ENCODE data around the gene TRNAU1AP. TPM values are rescaled to one million over a fixed set of nuclear protein-coding genes. Genes with fewer than 3 reads are reported as not detected.

The TRNAU1AP gene
- total RNA-seq (10.0 and 17.4 TPM in 2 replicates), polyA plus RNA-seq (18.8 and 19.1 TPM in 2 replicates)

DNA sequence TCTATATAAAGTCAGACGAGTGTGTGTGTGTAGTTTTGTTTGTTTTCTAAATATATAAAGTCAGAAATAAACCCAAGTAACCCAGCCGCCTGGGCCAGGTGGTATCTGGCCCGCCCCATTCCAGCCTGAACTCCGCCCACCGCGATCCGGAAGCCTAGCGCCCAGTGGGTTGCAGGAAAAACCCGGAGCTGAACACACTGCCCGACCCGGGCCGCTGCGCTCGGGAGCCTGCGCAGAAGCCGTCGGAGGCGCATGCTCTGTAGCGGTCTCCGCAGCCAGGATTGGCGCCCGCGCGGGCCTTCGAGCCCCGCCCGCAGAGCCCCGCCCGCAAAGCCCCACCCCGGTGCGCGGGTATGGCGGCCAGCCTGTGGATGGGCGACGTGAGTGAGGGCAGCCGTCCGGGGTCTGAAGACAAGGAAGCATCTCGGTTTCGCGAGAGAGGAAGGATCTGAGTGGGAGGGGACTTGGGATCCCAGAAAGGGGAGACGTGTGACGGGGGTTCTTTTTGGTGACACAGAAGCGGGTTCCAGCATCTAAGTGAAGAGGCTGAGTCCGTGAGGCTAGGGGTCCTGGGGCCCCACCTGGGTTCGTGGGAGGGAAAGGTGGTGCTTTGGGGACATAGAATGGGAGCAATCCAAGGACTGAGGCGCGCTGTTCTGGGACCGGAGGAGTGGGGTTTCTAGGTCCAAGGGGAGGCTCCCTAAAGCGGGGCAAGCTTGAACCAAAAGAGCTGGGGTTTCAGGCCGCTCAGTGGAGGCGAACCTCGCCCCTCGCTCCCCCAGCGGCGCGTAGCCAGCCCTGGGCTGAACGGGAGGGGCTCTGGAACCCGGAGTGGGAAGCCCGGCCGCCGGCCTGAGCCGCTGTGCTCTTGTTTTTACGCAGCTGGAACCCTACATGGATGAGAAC, at the start of gene TRNAU1AP:
Gene TRNAU1AP (plus strand): TSS at position 328 of the 906 bp plus-strand sequence. CDS start 26 bp downstream, at position 354.
- H3K36me3 ChIP-seq (replicated peaks; ENCODE audit: insufficient read depth, low read depth): no peaks in the 10 kb centered on the region
- DNase-seq (ENCODE audit: low spot score): peak; percentile 98
- peak within 1 kb of the TSS; percentile 92 for H3K4me2 ChIP-seq
- no peak for TF ChIP-seq EZH2 (IDR thresholded peaks at IDR 0.05; ENCODE audit: borderline replicate concordance)
- TF ChIP-seq CTCF (IDR thresholded peaks at IDR 0.05; ENCODE audit: poor library complexity): peak; percentile 0
- TF ChIP-seq EZH2phosphoT487 (IDR thresholded peaks at IDR 0.05; ENCODE audit: low read depth, severe bottlenecking, unreplicated experiment): no peak
- no peaks in the 10 kb centered on the region for H3K27me3 ChIP-seq
- WGBS (ENCODE audit: low lambda C conversion rate, missing lambda C conversion rate): under 1% methylated on average over 48 of the region's 63 CpGs
- H4K20me1 ChIP-seq (ENCODE audit: insufficient read depth, poor library complexity, severe bottlenecking): no peaks in the 10 kb centered on the region
- H3K4me3 ChIP-seq: peak within 1 kb of the TSS; percentile 47
- no peaks in the 10 kb centered on the region for H3K9me3 ChIP-seq (ENCODE audit: low read depth)
- H2AFZ ChIP-seq: peak within 1 kb of the TSS; percentile 81
- H3K9me2 ChIP-seq (replicated peaks; ENCODE audit: insufficient read depth): no peaks in the 10 kb centered on the region
- peaks cover 6% of the 10 kb centered on the region for H3K4me1 ChIP-seq (ENCODE audit: insufficient read depth)
- peak within 1 kb of the TSS; percentile 73 for H3K27ac ChIP-seq
- H3K79me2 ChIP-seq: peaks cover 6% of the 10 kb centered on the region

GRCh38 chr1:28503117-28503516, 49.8 kb upstream of the TRNAU1AP start:
- Histone ChIP-seq H3K9me3 (ENCODE audit: low read depth) (no peaks in the 10 kb centered on the region), H2AFZ (no peak overlapping the region), H3K36me3 (replicated peaks; ENCODE audit: insufficient read depth, low read depth) (peaks cover 4% of the 10 kb centered on the region), H3K9me2 (replicated peaks; ENCODE audit: insufficient read depth) (no peaks in the 10 kb centered on the region), H3K27ac (peak overlapping the region; percentile 90), H3K4me2 (no peak overlapping the region), H3K79me2 (peaks cover 21% of the 10 kb centered on the region), H4K20me1 (ENCODE audit: insufficient read depth, poor library complexity, severe bottlenecking) (peaks cover 14% of the 10 kb centered on the region), H3K4me1 (ENCODE audit: insufficient read depth) (peaks cover 5% of the 10 kb centered on the region), H3K27me3 (no peaks in the 10 kb centered on the region), H3K4me3 (no peak overlapping the region)
- peak; percentile 43 for DNase-seq (ENCODE audit: low spot score)
- TF ChIP-seq CTCF (IDR thresholded peaks at IDR 0.05; ENCODE audit: poor library complexity) (no peak), EZH2 (IDR thresholded peaks at IDR 0.05; ENCODE audit: borderline replicate concordance) (no peak), EZH2phosphoT487 (IDR thresholded peaks at IDR 0.05; ENCODE audit: low read depth, severe bottlenecking, unreplicated experiment) (no peak)
- WGBS (ENCODE audit: low lambda C conversion rate, missing lambda C conversion rate): 63% methylated on average over 3 of the region's 3 CpGs

DNA sequence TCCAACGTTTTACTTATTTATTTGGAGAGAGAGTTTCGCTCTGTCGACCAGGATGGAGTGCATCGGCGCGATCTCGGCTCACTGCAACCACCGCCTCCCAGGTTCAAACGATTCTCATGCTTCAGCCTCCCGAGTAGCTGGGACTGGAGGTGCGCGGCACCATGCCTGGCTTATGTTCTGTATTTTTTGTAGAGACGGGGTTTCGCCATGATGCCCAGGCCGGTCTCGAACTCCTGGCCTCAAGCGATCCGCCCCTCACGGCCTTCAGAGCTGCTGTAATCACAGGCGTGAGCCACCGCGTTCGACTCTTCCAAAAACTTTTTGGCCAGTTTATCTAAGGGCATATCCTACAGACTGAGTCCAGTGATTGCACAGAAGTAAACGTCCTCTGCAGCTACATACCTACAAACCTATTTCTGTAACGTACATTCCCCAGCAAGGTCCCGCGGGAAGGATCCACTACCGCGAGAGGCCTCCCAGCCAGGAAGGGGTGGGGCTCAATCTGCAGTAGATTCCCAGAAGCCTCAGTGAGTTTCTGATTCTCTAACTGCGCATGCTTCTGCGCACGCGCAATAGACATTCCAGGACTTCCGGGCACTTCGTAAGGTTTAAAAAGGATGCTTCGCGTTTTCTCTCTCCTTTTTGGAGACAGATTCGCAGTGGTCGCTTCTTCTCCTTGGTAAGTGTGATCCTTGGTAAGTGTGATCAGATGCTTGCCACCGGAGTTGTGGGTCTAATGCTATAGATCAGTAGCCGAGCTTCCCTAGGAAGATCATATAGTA, 47.3 kb upstream of the TRNAU1AP start, which contains the start of gene RCC1:
Gene RCC1 (plus strand): TSS at position 638 of the 782 bp plus-strand sequence. CDS start 23,824 bp downstream, outside the sequence.
- peak; percentile 99 for DNase-seq (ENCODE audit: low spot score)
- Histone ChIP-seq H3K79me2 (peaks cover 45% of the 10 kb centered on the region), H3K4me1 (ENCODE audit: insufficient read depth) (peaks cover 22% of the 10 kb centered on the region), H3K9me3 (ENCODE audit: low read depth) (no peaks in the 10 kb centered on the region), H4K20me1 (ENCODE audit: insufficient read depth, poor library complexity, severe bottlenecking) (peaks cover 38% of the 10 kb centered on the region), H2AFZ (peak within 1 kb of the TSS; percentile 59), H3K9me2 (replicated peaks; ENCODE audit: insufficient read depth) (no peaks in the 10 kb centered on the region), H3K4me2 (peak within 1 kb of the TSS; percentile 93), H3K4me3 (peak within 1 kb of the TSS; percentile 95), H3K36me3 (replicated peaks; ENCODE audit: insufficient read depth, low read depth) (peaks cover 9% of the 10 kb centered on the region), H3K27me3 (no peaks in the 10 kb centered on the region), H3K27ac (peak within 1 kb of the TSS; percentile 87)
- TF ChIP-seq EZH2 (IDR thresholded peaks at IDR 0.05; ENCODE audit: borderline replicate concordance): no peak
- no peak for TF ChIP-seq CTCF (IDR thresholded peaks at IDR 0.05; ENCODE audit: poor library complexity)
- TF ChIP-seq EZH2phosphoT487 (IDR thresholded peaks at IDR 0.05; ENCODE audit: low read depth, severe bottlenecking, unreplicated experiment): no peak
- WGBS (ENCODE audit: low lambda C conversion rate, missing lambda C conversion rate): 5% methylated on average over 41 of the region's 41 CpGs

Data from hepatocyte (in vitro differentiated cells).